ENCODE results near the gene ADCK2. TPM values are rescaled to one million over a fixed set of nuclear protein-coding genes. Genes with fewer than 3 reads are reported as not detected.

ADCK2 gene
- total and polyA plus RNA-seq, 4 donors = 3.2 to 15.4 (median 11.1) TPM

- Histone ChIP-seq H3K27me3 (ENCODE audit: control insufficient read depth in 4 of 4, insufficient read depth in 4 of 4, low read length in 3 of 4) (no peaks in the 10 kb centered on the region), H3K9ac (ENCODE audit: low read depth in 1 of 2, low read length in 2 of 2) (no peak overlapping the region), H3K9me3 (ENCODE audit: control insufficient read depth in 4 of 4, low read length in 3 of 4) (no peaks in the 10 kb centered on the region), H3K27ac (ENCODE audit: low read depth in 1 of 2, low read length in 2 of 2) (no peak overlapping the region), H3K4me1 (ENCODE audit: control insufficient read depth in 4 of 4, insufficient read depth in 4 of 4, low read length in 3 of 4) (peaks cover 0 to 10% (median 4%) of the 10 kb centered on the region in 4 donors), H3K4me3 (ENCODE audit: low read depth in 1 of 3, low read length in 3 of 3) (no peak overlapping the region), H3K36me3 (ENCODE audit: control insufficient read depth in 4 of 4, insufficient read depth in 3 of 4, low read depth in 1 of 4, low read length in 3 of 4) (peaks cover 0 to 17% (median 7%) of the 10 kb centered on the region in 4 donors)
- TF ChIP-seq HNF4A (conservative IDR thresholded peaks at IDR 0.05) (no peak), CTCF (IDR thresholded peaks at IDR 0.05; ENCODE audit: low read depth, low read length, missing input control) (no peak), FOXA1 (IDR thresholded peaks at IDR 0.05) (no peak), TAF1 (conservative IDR thresholded peaks at IDR 0.05) (no peak), RXRA (IDR thresholded peaks at IDR 0.05) (no peak), JUND (IDR thresholded peaks at IDR 0.05) (no peak), FOXA2 (IDR thresholded peaks at IDR 0.05) (no peak), RAD21 (IDR thresholded peaks at IDR 0.05) (no peak), GABPA (IDR thresholded peaks at IDR 0.05 in 1 of 2, conservative IDR thresholded peaks at IDR 0.05 in 1 of 2) (no peak), SP1 (IDR thresholded peaks at IDR 0.05) (no peak), NR2F2 (IDR thresholded peaks at IDR 0.05) (no peak), YY1 (IDR thresholded peaks at IDR 0.05) (no peak), HNF4G (IDR thresholded peaks at IDR 0.05) (no peak), EGR1 (IDR thresholded peaks at IDR 0.05; ENCODE audit: low read depth in 2 of 2) (no peak)
- TF ChIP-seq, protein P1, sequence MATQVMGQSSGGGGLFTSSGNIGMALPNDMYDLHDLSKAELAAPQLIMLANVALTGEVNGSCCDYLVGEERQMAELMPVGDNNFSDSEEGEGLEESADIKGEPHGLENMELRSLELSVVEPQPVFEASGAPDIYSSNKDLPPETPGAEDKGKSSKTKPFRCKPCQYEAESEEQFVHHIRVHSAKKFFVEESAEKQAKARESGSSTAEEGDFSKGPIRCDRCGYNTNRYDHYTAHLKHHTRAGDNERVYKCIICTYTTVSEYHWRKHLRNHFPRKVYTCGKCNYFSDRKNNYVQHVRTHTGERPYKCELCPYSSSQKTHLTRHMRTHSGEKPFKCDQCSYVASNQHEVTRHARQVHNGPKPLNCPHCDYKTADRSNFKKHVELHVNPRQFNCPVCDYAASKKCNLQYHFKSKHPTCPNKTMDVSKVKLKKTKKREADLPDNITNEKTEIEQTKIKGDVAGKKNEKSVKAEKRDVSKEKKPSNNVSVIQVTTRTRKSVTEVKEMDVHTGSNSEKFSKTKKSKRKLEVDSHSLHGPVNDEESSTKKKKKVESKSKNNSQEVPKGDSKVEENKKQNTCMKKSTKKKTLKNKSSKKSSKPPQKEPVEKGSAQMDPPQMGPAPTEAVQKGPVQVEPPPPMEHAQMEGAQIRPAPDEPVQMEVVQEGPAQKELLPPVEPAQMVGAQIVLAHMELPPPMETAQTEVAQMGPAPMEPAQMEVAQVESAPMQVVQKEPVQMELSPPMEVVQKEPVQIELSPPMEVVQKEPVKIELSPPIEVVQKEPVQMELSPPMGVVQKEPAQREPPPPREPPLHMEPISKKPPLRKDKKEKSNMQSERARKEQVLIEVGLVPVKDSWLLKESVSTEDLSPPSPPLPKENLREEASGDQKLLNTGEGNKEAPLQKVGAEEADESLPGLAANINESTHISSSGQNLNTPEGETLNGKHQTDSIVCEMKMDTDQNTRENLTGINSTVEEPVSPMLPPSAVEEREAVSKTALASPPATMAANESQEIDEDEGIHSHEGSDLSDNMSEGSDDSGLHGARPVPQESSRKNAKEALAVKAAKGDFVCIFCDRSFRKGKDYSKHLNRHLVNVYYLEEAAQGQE (IDR thresholded peaks at IDR 0.05) = no peak
- TF ChIP-seq, protein P2, sequence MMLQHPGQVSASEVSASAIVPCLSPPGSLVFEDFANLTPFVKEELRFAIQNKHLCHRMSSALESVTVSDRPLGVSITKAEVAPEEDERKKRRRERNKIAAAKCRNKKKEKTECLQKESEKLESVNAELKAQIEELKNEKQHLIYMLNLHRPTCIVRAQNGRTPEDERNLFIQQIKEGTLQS (IDR thresholded peaks at IDR 0.05) = no peak
- TF ChIP-seq, protein P3, sequence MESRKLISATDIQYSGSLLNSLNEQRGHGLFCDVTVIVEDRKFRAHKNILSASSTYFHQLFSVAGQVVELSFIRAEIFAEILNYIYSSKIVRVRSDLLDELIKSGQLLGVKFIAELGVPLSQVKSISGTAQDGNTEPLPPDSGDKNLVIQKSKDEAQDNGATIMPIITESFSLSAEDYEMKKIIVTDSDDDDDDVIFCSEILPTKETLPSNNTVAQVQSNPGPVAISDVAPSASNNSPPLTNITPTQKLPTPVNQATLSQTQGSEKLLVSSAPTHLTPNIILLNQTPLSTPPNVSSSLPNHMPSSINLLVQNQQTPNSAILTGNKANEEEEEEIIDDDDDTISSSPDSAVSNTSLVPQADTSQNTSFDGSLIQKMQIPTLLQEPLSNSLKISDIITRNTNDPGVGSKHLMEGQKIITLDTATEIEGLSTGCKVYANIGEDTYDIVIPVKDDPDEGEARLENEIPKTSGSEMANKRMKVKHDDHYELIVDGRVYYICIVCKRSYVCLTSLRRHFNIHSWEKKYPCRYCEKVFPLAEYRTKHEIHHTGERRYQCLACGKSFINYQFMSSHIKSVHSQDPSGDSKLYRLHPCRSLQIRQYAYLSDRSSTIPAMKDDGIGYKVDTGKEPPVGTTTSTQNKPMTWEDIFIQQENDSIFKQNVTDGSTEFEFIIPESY (IDR thresholded peaks at IDR 0.05) = no peak
- TF ChIP-seq, protein P4, sequence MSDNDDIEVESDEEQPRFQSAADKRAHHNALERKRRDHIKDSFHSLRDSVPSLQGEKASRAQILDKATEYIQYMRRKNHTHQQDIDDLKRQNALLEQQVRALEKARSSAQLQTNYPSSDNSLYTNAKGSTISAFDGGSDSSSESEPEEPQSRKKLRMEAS (IDR thresholded peaks at IDR 0.05) = no peak
- 97% methylated on average over 9 of the region's 9 CpGs for WGBS
- no peak for DNase-seq (ENCODE audit: low spot score)
Observed at GRCh38 chr7:140679186-140679585, 6.4 kb downstream of the ADCK2 start.

Data from liver (tissue), 9 donors.